Right lung (tissue), 5 donors: ENCODE data around the gene GPR89B. TPM values are rescaled to one million over a fixed set of nuclear protein-coding genes. Genes with fewer than 3 reads are reported as not detected.
"Not testable (repeated sequence)": the region's sequence is repeated elsewhere in the genome, so short reads cannot be mapped to it uniquely, and the experiment has no call there.

Source experiments
- DNase-seq, 2 donors: peaks; one replicate each; pipeline ENCODE4 v3.0.0-alpha.2; 2013
- polyA plus RNA-seq, 5 donors: library from polyadenylated mRNA; unstranded; fragments of 120-200 nt; gene quantifications; one replicate each; pipeline versions ENCODE4 v1.2.1 to v1.2.3, GENCODE V29; 2013; ENCODE audit warnings: inconsistent platforms in 1 of 5, low replicate concordance in 1 of 5; ENCODE audit not compliant: insufficient read length in 5 of 5, insufficient read depth in 1 of 5

The GPR89B gene
- polyA plus RNA-seq, 5 donors, result 19.3 to 35.9 (median 25.7) TPM

GRCh38 chr1:147931137-147931536, 2.9 kb downstream of the GPR89B start:
- not testable (repeated sequence) for DNase-seq

DNA sequence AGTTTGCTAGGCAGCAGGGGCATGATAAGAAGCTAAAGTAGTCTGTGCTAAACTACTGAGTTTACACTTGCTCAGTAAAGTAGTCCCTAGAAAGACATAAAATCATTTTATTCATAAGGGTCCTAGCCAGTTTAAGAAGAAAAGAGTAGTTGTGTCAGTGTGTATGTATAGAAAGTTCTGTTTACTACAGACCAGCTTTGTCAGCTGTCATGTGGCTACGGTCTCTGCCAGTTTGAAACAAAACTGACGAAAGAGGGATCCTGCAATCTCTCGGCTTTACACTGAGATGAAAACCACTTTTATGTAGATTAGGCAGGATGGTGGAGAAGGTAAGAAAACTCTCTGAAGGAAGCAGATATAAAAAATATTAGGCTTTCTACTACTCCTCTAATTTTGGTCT, 7.1 kb downstream of the GPR89B start:
- not testable (repeated sequence) for DNase-seq

DNA sequence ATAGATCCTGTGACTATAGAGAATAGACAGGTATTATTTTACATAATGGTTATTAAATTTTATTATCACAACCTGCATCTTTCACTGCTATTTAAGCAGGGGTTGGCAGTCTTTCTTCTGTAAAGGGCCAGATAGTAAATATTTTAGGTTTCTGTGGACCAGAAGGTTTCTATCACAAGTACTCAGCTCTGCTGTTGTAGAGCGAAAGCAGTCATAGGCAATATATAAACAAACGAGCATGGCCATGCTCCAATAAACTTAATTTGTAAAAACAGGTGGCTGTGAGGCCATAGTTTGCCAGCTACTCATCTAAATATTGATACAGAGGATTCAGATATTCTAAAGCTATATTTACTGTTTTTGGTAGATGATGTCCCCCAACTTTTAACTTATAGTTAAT, 12.2 kb downstream of the GPR89B start:
- DNase-seq, result peak; percentile 2 to 8

GRCh38 chr1:147942563-147942962, 14.3 kb downstream of the GPR89B start:
- not testable (repeated sequence) for DNase-seq

- not testable (repeated sequence) for DNase-seq
These were observed 21.3 kb downstream of the GPR89B start for GRCh38 chr1:147949517-147949916.

DNA sequence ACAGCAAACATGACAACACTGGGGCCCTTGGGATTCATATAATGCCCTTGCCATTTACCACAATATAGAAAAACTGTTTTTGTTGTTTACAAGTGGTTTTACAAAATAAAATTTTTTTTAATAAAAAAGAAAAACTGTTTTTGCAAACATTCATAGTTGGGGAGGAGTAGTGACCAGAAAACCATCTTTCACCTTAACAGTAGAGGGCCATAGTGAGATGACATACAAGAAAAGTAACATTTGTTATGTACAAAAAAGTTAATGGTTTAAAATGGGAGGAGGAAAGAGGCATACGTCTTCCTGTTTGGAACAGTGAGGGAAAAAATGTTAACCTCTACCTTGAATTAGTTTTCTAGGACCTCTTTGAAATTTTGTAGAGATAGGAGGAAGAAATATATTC, 30.7 kb downstream of the GPR89B start:
- not testable (repeated sequence) for DNase-seq

DNA sequence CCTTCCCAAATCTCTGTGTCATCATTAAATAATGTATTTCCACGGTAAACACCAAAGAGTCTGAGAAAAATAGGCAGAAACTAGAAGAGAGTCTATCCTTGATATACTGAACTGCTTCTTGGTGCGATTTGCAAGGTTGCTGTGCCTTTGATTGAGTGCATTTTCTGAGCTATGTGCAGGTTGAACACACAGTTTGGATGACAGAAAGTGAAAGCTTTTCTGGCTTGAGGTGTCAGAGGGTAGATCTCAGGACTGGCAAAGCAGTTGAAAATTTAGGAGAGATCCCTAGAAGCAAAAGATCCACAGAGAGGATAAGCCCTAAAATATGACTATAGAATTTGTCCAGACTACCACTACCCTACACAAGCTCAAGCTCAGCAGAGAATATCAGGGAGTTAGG, 31.5 kb downstream of the GPR89B start:
- not testable (repeated sequence) for DNase-seq

DNA sequence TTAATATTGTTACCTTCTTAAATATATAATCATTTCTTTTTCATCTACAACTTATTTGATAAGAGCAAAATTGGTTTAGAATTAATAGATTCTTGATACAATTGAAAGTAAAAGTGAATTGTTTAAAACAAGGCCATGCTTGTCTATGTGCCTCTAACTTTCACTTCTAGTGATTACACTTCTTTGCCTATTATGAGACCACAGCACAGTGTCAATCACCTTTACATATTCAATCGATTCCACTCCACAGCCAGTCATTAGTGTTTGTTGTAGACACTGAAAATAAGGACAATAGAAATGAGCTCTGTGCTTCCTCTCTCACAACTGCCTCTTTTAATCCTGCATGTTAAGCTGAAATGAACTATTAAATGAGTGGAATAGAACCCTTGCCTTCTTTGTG, 36.4 kb downstream of the GPR89B start:
- not testable (repeated sequence) for DNase-seq

GRCh38 chr1:147966657-147967056, 38.4 kb downstream of the GPR89B start:
- DNase-seq, result not testable (repeated sequence)

- not testable (repeated sequence) for DNase-seq
These were observed 50.9 kb downstream of the GPR89B start for GRCh38 chr1:147978896-147979651.

- not testable (repeated sequence) for DNase-seq
These were observed 57.2 kb downstream of the GPR89B start for GRCh38 chr1:147985374-147985773.

DNA sequence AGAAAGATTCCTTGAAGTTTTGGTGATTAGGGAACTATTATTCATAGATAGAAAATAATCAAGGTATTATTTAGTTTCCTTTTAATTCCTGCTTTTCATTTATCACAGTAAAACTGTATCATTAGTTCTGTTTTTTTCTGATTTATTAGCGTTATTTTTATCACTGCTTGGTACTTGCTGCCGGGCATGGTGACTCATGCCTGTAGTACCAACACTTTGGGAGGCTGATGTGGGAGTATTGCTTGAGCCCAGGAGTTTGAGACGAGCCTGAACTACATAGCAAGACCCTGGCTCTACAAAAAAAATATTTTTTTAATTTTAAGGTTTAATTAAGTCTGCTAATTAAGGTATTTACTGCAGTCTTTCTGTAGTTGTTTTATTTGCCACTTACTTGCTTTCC, 59.7 kb downstream of the GPR89B start:
- not testable (repeated sequence) for DNase-seq

DNA sequence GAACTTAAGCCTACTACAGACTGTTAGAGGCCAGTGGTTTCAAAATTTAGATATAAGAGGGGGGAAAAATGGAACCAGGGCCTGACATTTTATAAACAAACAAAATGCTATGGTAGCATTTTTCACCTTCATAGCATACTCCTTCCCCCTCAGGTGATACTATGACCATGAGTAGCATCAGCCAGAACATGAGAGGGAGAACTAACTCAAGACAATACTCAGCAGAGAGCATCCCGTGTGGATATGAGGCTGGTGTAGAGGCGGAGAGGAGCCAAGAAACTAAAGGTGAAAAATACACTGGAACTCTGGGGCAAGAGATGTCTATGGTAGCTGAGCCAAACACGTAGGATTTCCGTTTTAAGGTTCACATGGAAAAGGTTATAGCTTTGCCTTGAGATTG, 64.7 kb downstream of the GPR89B start:
- DNase-seq, result not testable (repeated sequence)

GRCh38 chr1:147993400-147993799, 65.2 kb downstream of the GPR89B start:
- DNase-seq, result not testable (repeated sequence)

DNA sequence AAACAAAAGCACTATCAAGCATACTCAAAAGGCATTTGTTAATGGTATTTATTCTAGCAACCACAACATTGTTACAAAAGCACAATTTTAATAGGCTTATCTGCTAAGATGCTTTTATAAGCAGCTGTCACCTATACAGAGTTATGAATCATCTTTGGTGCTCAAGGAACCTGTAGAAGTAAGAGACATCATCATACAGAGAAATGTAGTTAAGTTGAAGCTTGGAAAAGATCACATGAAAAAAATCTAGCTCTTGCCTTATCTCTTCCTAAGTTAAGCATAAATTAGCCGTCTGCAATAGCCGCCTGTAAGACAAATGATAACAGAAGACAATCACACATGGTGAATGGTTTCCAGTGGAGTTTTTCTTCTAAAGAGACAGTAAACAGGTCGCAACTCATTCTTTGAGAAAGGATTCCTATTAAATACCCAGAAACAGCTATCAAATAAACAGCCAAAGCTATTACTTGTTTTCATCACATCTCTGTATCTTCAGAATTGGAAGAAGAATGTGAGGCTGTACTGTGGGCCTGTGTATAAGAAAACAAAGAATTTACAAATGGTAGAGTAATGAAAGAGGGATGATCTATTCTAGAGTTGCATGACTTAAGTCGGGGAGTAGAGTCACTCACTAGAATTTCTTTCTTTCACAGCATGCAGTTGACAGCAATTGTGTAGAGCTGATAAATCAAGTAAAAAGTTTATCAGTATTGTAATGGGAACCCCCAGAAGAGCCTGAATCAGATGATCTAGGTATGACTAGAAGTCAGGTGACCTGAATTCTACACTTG, 65.8 kb downstream of the GPR89B start:
- DNase-seq, result not testable (repeated sequence)

DNA sequence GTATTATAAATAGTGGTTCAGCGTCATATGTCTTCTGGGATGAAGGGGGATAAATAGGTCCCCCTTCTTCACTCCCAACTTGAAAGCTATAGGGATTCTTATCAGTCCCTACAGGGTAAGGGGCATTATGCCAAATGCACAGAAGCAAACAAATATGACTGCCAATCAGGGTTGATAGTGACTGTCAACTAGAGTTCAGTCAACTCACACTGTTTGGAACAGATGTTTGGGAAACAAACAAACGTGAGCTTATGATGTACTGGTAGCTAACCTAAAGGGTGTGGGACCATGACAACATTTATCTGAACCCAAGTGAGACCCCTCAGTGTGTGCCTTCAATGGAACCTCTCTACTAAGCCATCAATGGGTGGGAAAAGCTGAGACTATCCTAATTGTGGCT, 67.9 kb downstream of the GPR89B start:
- not testable (repeated sequence) for DNase-seq

- not testable (repeated sequence) for DNase-seq
These were observed 79.5 kb downstream of the GPR89B start for GRCh38 chr1:148007724-148008123.

GRCh38 chr1:148010527-148010926, 82.3 kb downstream of the GPR89B start:
- DNase-seq, result no peak

GRCh38 chr1:148013177-148014144, 85.2 kb downstream of the GPR89B start:
- DNase-seq, result not testable (repeated sequence)

DNA sequence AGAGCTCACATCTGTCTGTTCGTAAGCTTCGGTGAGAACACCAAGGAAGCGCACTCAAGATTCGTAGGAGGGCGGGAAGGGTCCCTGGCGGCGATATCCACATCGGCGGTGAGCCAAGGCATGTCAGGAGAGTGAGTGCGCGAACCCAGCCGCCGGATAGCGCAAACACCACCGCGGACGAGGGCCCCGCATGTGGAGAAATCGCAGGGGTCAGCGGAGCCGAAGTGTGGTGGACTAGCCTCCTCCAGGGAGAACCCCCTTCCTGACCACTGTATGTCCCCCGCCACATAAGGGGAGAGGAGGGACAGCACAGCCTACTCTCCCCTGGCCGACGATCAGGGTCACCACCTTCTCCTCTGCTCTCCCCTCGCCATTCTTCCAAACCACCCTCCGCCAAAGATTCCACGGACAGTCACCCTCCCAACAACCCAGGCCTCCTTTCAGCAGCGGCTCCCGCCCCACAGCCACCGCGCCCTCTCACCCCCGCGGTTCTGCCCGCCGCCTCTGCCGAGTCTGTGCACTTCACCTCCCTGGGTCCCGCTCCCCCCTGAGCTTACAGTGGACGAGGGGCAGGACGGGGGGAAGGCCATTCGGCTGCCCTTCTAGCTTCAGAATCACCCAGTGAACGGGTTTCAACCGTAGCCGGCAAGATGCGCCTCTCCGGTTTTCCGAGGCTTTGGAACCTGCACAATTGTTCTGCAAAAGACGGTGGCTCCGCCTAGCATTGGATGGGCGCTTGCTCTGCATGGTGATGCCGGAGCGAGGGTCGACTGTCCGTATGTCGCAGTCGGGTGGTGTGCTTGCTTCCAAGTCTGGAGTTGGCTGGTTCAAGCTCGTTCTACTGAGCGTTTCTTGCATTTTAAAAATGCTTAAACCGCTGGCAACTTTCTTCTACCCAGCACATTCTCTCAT, 86.3 kb downstream of the GPR89B start:
- not testable (repeated sequence) for DNase-seq

GRCh38 chr1:148024918-148025317, 96.7 kb downstream of the GPR89B start:
- DNase-seq, result not testable (repeated sequence)
